Panc1 (cell line): Measurements from ENCODE around the gene THRB. TPM values are rescaled to one million over a fixed set of nuclear protein-coding genes. Genes with fewer than 3 reads are reported as not detected.

Experiments
- ATAC-seq: fragments of 200-7000 bp; cut with Tn5 transposase; 2 replicates; pipeline ENCODE4 v1.9.1; 2020; ENCODE audit warnings: mild to moderate bottlenecking, moderate library complexity
- BruUV-seq: library from RNA; stranded (reverse); fragments of 400-500 nt; replicated peaks from 2 replicates; lab custom pipeline; 2021; lab: Mats Ljungman, UMichigan
- CTCF ChIA-PET: fragments of 300-600 bp; sonication (Branson Sonifier 250); formaldehyde crosslinking; loops from one replicate; lab custom pipeline; 2022; ENCODE audit warnings: antibody characterized with exemption; lab: Charles Lee
- POLR2A ChIA-PET: fragments of 300-600 bp; sonication (Branson Sonifier 250); formaldehyde crosslinking; loops from one replicate; lab custom pipeline; 2022; ENCODE audit warnings: antibody characterized with exemption; lab: Charles Lee
- DNase-seq: peaks from one replicate; pipeline ENCODE4 v3.0.0-alpha.2; 2010; ENCODE audit warnings: low read depth, low spot score
- H3K27ac ChIP-seq: 2 replicates; pipeline ENCODE4 v1.5.1; 2011; ENCODE audit warnings: mild to moderate bottlenecking, low read length, inconsistent platforms
- H3K27me3 ChIP-seq: fragments of 200-500 bp; sonication (Bioruptor generic); 2 replicates; pipeline ENCODE4 v1.6.0; 2014; ENCODE audit warnings: low read length, inconsistent platforms; ENCODE audit not compliant: control insufficient read depth, insufficient read depth
- H3K36me3 ChIP-seq: fragments of 200-500 bp; sonication (Bioruptor generic); 2 replicates; pipeline ENCODE4 v1.5.1; 2014; ENCODE audit warnings: inconsistent platforms, mild to moderate bottlenecking, low read length, moderate library complexity; ENCODE audit not compliant: control insufficient read depth, insufficient read depth
- H3K4me1 ChIP-seq: 2 replicates; pipeline ENCODE4 v1.5.1; 2011; ENCODE audit warnings: inconsistent platforms, mild to moderate bottlenecking, low read length, moderate library complexity; ENCODE audit not compliant: control insufficient read depth, insufficient read depth
- H3K4me3 ChIP-seq, 2 experiments: 2 replicates each; pipeline ENCODE4 v1.5.1; 2011 to 2012; ENCODE audit warnings: low read depth in 2 of 2, low read length in 2 of 2, mild to moderate bottlenecking in 2 of 2, inconsistent platforms in 1 of 2, moderate library complexity in 1 of 2
- H3K9me3 ChIP-seq: fragments of 200-500 bp; sonication (Bioruptor generic); 2 replicates; pipeline ENCODE4 v1.5.1; 2014; ENCODE audit warnings: low read depth, mild to moderate bottlenecking, inconsistent platforms, low read length, moderate library complexity; ENCODE audit not compliant: control insufficient read depth, insufficient read depth
- CTCF ChIP-seq: fragments of 450-650 bp; IDR thresholded peaks from 2 replicates; pipeline ENCODE4 v1.5.1; 2017; ENCODE audit warnings: mild to moderate bottlenecking
- POLR2AphosphoS5 ChIP-seq: IDR thresholded peaks from 2 replicates; pipeline ENCODE4 v1.6.1; 2012; ENCODE audit warnings: mild to moderate bottlenecking, low read depth, low read length, moderate library complexity
- REST ChIP-seq, 2 experiments: IDR thresholded peaks; 2 replicates each; pipeline ENCODE4 v1.6.1; 2011 to 2012; ENCODE audit warnings: low read depth in 2 of 2, control low read depth in 1 of 2, low read length in 1 of 2, mild to moderate bottlenecking in 1 of 2, moderate library complexity in 1 of 2; ENCODE audit not compliant: insufficient read depth in 1 of 2
- SIN3A ChIP-seq: IDR thresholded peaks from 2 replicates; pipeline ENCODE4 v1.6.1; 2012; ENCODE audit warnings: low read depth, mild to moderate bottlenecking, low read length, moderate library complexity, borderline replicate concordance; ENCODE audit not compliant: insufficient read depth
- TCF7L2 ChIP-seq: IDR thresholded peaks from 2 replicates; pipeline ENCODE4 v1.6.1; 2011; ENCODE audit warnings: mild to moderate bottlenecking, low read depth, low read length, inconsistent platforms
- in situ Hi-C: cut with HindIII; loops from 2 replicates; pipeline ENCODE4 v1.10.0; 2016; ENCODE audit warnings: low sequenced_read_pairs, low pct_unique_long_range_greater_than_20kb
- intact Hi-C: fragments of 100-400 bp; cut with micrococcal nuclease; formaldehyde crosslinking; loops from one replicate; pipeline ENCODE4 v1.10.0; 2022; ENCODE audit not compliant: unreplicated experiment
- total RNA-seq: library from RNA; stranded (reverse); gene quantifications from one replicate; pipeline ENCODE4 v1.2.1, GENCODE V29; 2021; ENCODE audit not compliant: unreplicated experiment

The THRB gene
- total RNA-seq, 1 experiment from 2014 or later: 3.9 TPM

DNA sequence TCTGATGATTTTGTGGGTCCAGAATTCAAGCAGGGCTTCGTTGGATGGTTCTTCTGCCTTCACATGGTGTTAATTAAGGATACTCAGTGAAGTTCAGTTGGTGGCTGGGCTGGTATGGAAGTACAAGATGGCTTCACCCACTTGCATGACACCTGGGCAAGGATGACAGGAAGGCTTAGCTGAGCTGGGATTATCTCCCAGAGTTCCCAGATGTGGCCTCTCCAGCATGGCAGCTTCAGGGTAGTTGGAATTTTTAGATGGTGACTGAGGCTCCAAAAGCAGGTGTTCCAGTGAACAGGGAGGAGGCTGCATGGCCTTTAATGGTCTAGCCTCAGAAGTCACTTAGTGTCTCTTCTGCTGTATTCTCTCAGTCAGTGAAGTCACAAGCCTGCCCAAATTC, 135.5 kb downstream of the THRB start:
- intact Hi-C loops: no loop called here
- Histone ChIP-seq H3K9me3 (no peaks in the 10 kb centered on the region), H3K27me3 (no peaks in the 10 kb centered on the region), H3K27ac (no peak overlapping the region; the same call in 1 of the 2 replicates), H3K4me1 (peaks cover 6% of the 10 kb centered on the region), H3K36me3 (no peaks in the 10 kb centered on the region), H3K4me3 (no peak overlapping the region)
- BruUV-seq: no TSS peak
- TF ChIP-seq SIN3A (no peak), TCF7L2 (no peak), REST (IDR thresholded peaks at IDR 0.05; ENCODE audit: insufficient read depth in 1 of 2, low read depth in 2 of 2, low read length in 1 of 2) (no peak), POLR2AphosphoS5 (no peak), CTCF (no peak)
- DNase-seq (no peak), ATAC-seq (no peak)
- ChIA-PET POLR2A (no interaction called here), CTCF (interaction anchor here (0.5 kb wide), 1 partner anchor 55 kb away, joined by 3 read pairs; no protein-coding TSS in a partner anchor)
- in situ Hi-C loops: no loop called here

DNA sequence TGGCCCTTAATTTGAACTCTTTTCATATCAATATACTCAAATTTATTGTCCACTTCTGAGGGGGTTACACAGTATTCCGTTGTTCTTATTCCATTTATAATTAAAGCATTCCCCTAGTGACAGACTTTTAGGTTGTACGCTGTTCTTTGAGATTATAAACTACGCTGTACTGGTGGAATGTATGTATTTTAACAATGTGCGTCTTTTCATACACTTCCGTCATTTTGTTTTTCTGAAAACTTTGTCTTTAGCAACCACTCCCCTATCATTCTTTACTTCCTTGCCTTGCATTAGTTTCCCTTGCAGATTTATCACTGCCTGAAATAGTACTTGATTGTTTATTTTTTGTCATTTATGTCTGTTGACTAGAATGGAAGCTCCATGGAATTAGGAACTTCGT, 137.0 kb downstream of the THRB start:
- no peaks in the 10 kb centered on the region for H3K36me3 ChIP-seq
- no peak for ATAC-seq
- ChIA-PET CTCF (interaction anchor here (0.6 kb wide), 1 partner anchor 1584 kb away, joined by 4 read pairs; no protein-coding TSS in a partner anchor), POLR2A (no interaction called here)
- no TSS peak for BruUV-seq
- no peak overlapping the region for H3K4me3 ChIP-seq
- in situ Hi-C loops: no loop called here
- H3K27ac ChIP-seq: no peak overlapping the region
- no peaks in the 10 kb centered on the region for H3K27me3 ChIP-seq
- no peaks in the 10 kb centered on the region for H3K9me3 ChIP-seq
- no peak for DNase-seq
- intact Hi-C loops: no loop called here
- TF ChIP-seq TCF7L2 (no peak), CTCF (no peak), REST (IDR thresholded peaks at IDR 0.05; ENCODE audit: insufficient read depth in 1 of 2, low read depth in 2 of 2, low read length in 1 of 2) (no peak), SIN3A (no peak), POLR2AphosphoS5 (no peak)
- peaks cover 2% of the 10 kb centered on the region; the same call in 1 of the 2 replicates for H3K4me1 ChIP-seq
